Astrocyte (in vitro differentiated cells and primary cell): ENCODE results near the gene FOXL1. TPM values are rescaled to one million over a fixed set of nuclear protein-coding genes. Genes with fewer than 3 reads are reported as not detected.
A peak's percentile ranks its signal among the peaks of the same experiment; 100 is the strongest.

Experiments
- DNase-seq: peaks from one replicate; pipeline ENCODE4 v3.0.0-alpha.2; 2010; ENCODE audit warnings: low read depth
- FAIRE-seq: peaks from 2 replicates; lab custom pipeline; 2011; peaks lifted over from hg19 to GRCh38; lab: Jason Lieb, UNC
- H2AFZ ChIP-seq: 2 replicates; pipeline ENCODE4 v1.6.0; 2012; ENCODE audit warnings: low read depth, low read length, inconsistent platforms
- H3K27ac ChIP-seq: 2 replicates; pipeline ENCODE4 v1.5.1; 2011; ENCODE audit warnings: low read depth, low read length, inconsistent platforms
- H3K27me3 ChIP-seq: 2 replicates; pipeline ENCODE4 v1.6.0; 2011; ENCODE audit warnings: low read length, inconsistent platforms; ENCODE audit not compliant: insufficient read depth
- H3K36me3 ChIP-seq: 2 replicates; pipeline ENCODE4 v1.5.1; 2011; ENCODE audit warnings: low read length, inconsistent platforms; ENCODE audit not compliant: insufficient read depth
- H3K4me1 ChIP-seq: 2 replicates; pipeline ENCODE4 v1.5.1; 2011; ENCODE audit warnings: low read length, inconsistent platforms; ENCODE audit not compliant: insufficient read depth
- H3K4me2 ChIP-seq: 2 replicates; pipeline ENCODE4 v1.6.0; 2012; ENCODE audit warnings: low read length, inconsistent platforms
- H3K4me3 ChIP-seq: 2 replicates; pipeline ENCODE4 v1.5.1; 2011; ENCODE audit warnings: low read depth, mild to moderate bottlenecking, low read length, inconsistent platforms; ENCODE audit not compliant: insufficient read depth
- H3K79me2 ChIP-seq: 2 replicates; pipeline ENCODE4 v1.6.0; 2012; ENCODE audit warnings: mild to moderate bottlenecking, low read length, inconsistent platforms; ENCODE audit not compliant: insufficient read depth
- H3K9ac ChIP-seq: 2 replicates; pipeline ENCODE4 v1.6.0; 2012; ENCODE audit warnings: mild to moderate bottlenecking, low read length, inconsistent platforms
- H3K9me3 ChIP-seq: 2 replicates; pipeline ENCODE4 v1.5.1; 2012; ENCODE audit warnings: low read depth, mild to moderate bottlenecking, low read length, inconsistent platforms; ENCODE audit not compliant: insufficient read depth
- H4K20me1 ChIP-seq: 2 replicates; pipeline ENCODE4 v1.6.0; 2012; ENCODE audit warnings: low read length, inconsistent platforms; ENCODE audit not compliant: insufficient read depth
- H3K27ac Mint-ChIP-seq: one replicate; pipeline ENCODE4 v1.8.0; 2021; ENCODE audit warnings: mild to moderate bottlenecking, mixed read lengths; ENCODE audit not compliant: unreplicated experiment
- H3K27me3 Mint-ChIP-seq: one replicate; pipeline ENCODE4 v1.8.0; 2021; ENCODE audit warnings: low read depth, mixed read lengths; ENCODE audit not compliant: unreplicated experiment
- H3K36me3 Mint-ChIP-seq: one replicate; pipeline ENCODE4 v1.8.0; 2021; ENCODE audit warnings: low read depth, mixed read lengths; ENCODE audit not compliant: unreplicated experiment
- H3K4me1 Mint-ChIP-seq: one replicate; pipeline ENCODE4 v1.8.0; 2021; ENCODE audit warnings: low read depth, mixed read lengths; ENCODE audit not compliant: unreplicated experiment
- H3K4me3 Mint-ChIP-seq: one replicate; pipeline ENCODE4 v1.8.0; 2021; ENCODE audit warnings: mild to moderate bottlenecking, moderate library complexity, mixed read lengths; ENCODE audit not compliant: unreplicated experiment
- H3K9me3 Mint-ChIP-seq: one replicate; pipeline ENCODE4 v1.8.0; 2021; ENCODE audit warnings: mild to moderate bottlenecking, mixed read lengths; ENCODE audit not compliant: unreplicated experiment
- EZH2 ChIP-seq: IDR thresholded peaks from 2 replicates; pipeline ENCODE4 v1.6.1; 2012; ENCODE audit warnings: mild to moderate bottlenecking, low read length, inconsistent platforms; ENCODE audit not compliant: insufficient read depth
- total RNA-seq: library from RNA; stranded (reverse); gene quantifications from 2 replicates; pipeline ENCODE4 v1.2.1, GENCODE V29; 2021
- TF ChIP-seq, protein P1 (sequence below): IDR thresholded peaks from 2 replicates; pipeline ENCODE4 v1.5.1; 2011; ENCODE audit warnings: low read depth, mild to moderate bottlenecking, inconsistent platforms, low read length, moderate library complexity; ENCODE audit not compliant: insufficient read depth

FOXL1 gene
- total RNA-seq, 1 donor from 2014 or later = 6.1 TPM

GRCh38 chr16:86570558-86571529, 7.5 kb upstream of the FOXL1 start:
- Mint-ChIP-seq H3K27ac (peak overlapping the region; percentile 89), H3K36me3 (peaks cover 14% of the 10 kb centered on the region), H3K27me3 (peaks cover 42% of the 10 kb centered on the region), H3K4me1 (peaks cover 29% of the 10 kb centered on the region), H3K9me3 (no peaks in the 10 kb centered on the region), H3K4me3 (peak overlapping the region; percentile 90)
- H3K79me2 ChIP-seq = peaks cover 91% of the 10 kb centered on the region
- H3K9me3 ChIP-seq = no peaks in the 10 kb centered on the region
- TF ChIP-seq, protein P1, sequence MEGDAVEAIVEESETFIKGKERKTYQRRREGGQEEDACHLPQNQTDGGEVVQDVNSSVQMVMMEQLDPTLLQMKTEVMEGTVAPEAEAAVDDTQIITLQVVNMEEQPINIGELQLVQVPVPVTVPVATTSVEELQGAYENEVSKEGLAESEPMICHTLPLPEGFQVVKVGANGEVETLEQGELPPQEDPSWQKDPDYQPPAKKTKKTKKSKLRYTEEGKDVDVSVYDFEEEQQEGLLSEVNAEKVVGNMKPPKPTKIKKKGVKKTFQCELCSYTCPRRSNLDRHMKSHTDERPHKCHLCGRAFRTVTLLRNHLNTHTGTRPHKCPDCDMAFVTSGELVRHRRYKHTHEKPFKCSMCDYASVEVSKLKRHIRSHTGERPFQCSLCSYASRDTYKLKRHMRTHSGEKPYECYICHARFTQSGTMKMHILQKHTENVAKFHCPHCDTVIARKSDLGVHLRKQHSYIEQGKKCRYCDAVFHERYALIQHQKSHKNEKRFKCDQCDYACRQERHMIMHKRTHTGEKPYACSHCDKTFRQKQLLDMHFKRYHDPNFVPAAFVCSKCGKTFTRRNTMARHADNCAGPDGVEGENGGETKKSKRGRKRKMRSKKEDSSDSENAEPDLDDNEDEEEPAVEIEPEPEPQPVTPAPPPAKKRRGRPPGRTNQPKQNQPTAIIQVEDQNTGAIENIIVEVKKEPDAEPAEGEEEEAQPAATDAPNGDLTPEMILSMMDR = no peak
- H3K9ac ChIP-seq = peak overlapping the region; percentile 99
- FAIRE-seq (no peak), DNase-seq (no peak)
- H3K4me3 ChIP-seq = peak overlapping the region; percentile 97
- H2AFZ ChIP-seq = no peak overlapping the region
- peak overlapping the region; percentile 86 for H3K4me2 ChIP-seq
- H3K27ac ChIP-seq = peak overlapping the region; percentile 94
- peaks cover 64% of the 10 kb centered on the region for H4K20me1 ChIP-seq
- peaks cover 12% of the 10 kb centered on the region for H3K36me3 ChIP-seq
- H3K27me3 ChIP-seq = no peaks in the 10 kb centered on the region
- H3K4me1 ChIP-seq = peaks cover 39% of the 10 kb centered on the region

- H3K36me3 Mint-ChIP-seq = peaks cover 14% of the 10 kb centered on the region
- H3K9me3 Mint-ChIP-seq = no peaks in the 10 kb centered on the region
- peak overlapping the region; percentile 99 for H3K9ac ChIP-seq
- H3K27me3 ChIP-seq = no peaks in the 10 kb centered on the region
- no peak overlapping the region for H2AFZ ChIP-seq
- no peak for FAIRE-seq
- peaks cover 12% of the 10 kb centered on the region for H3K36me3 ChIP-seq
- H3K9me3 ChIP-seq = no peaks in the 10 kb centered on the region
- H3K4me3 Mint-ChIP-seq = peak overlapping the region; percentile 90
- peaks cover 37% of the 10 kb centered on the region for H3K27me3 Mint-ChIP-seq
- H4K20me1 ChIP-seq = peaks cover 64% of the 10 kb centered on the region
- H3K79me2 ChIP-seq = peaks cover 90% of the 10 kb centered on the region
- H3K4me1 ChIP-seq = peaks cover 39% of the 10 kb centered on the region
- peaks cover 33% of the 10 kb centered on the region for H3K4me1 Mint-ChIP-seq
- no peak for DNase-seq
- TF ChIP-seq, protein P1 = no peak
- TF ChIP-seq EZH2 = no peak
- peak overlapping the region; percentile 86 for H3K4me2 ChIP-seq
- peak overlapping the region; percentile 94 for H3K27ac ChIP-seq
- peak overlapping the region; percentile 69 for H3K27ac Mint-ChIP-seq
- peak overlapping the region; percentile 97 for H3K4me3 ChIP-seq
Observed at GRCh38 chr16:86571530-86571915, 6.8 kb upstream of the FOXL1 start.
